Non-pigmented ciliary epithelial cell (primary cell): ENCODE results near the gene TAMM41.
"Not testable (repeated sequence)": the region's sequence is repeated elsewhere in the genome, so short reads cannot be mapped to it uniquely, and the experiment has no call there.

ENCODE experiments used
- DNase-seq: peaks from one replicate; pipeline ENCODE4 v3.0.0-alpha.2; 2010; ENCODE audit warnings: low read depth

The TAMM41 gene

GRCh38 chr3:11814663-11815062 lies 32.0 kb downstream of the TAMM41 start:
- DNase-seq, result no peak

DNA sequence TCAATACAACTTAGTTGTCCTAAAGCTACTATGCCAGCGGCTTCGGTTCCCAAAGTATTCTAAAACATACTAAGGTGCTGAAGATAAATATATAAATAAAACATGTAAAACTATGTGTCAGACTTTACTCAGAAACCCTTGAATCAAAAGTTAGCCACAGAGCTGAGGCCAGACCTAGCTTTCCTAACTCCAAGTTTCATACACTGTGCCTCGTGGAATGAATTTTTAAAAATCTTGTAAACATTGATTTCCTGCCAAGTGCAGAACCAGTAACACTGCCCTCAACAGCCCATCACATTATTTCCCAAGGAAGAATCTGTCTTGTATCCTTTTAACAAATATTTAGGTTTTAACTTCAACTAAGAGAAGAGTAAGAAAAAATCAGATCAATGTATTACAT lies 36.4 kb downstream of the TAMM41 start:
- DNase-seq, result no peak

DNA sequence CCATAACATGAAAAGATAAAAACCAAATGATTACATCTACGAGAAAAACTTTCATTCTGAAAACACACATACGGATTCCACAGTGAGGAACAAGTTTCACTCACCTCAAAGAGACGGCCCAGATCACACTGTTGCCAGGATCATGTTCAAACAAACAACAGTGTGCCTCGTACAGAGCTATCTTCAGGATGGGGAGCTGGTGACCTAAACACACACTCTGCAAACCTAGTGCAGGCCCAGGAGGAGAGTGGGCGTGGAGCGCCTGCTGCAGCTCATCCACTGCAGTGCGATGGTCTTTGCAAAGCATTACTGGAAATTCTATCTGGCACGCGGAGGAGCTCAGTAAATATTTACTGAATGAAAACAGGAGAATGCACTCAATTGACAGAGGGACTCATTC lies 38.5 kb downstream of the TAMM41 start:
- no peak for DNase-seq

GRCh38 chr3:11807686-11808085 lies 39.0 kb downstream of the TAMM41 start:
- no peak for DNase-seq

DNA sequence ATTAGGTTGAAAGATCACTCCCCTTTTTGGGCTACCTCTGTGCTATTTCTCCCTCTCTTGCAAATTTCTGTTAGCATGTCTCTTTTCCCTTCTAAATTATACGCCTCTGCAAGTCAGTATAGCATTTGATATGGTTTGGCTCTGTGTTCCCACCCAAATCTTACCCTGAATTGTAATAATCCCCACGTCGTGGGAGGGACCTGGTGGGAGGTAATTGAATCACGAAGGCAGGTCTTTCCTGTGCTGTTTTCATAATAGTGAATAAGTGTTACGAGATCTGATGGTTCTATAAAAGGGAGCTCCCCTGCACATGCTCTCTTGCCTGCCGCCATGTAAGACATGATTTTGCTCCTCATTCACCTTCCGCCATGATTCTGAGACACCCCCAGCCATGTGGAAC lies 41.0 kb downstream of the TAMM41 start:
- no peak for DNase-seq

DNA sequence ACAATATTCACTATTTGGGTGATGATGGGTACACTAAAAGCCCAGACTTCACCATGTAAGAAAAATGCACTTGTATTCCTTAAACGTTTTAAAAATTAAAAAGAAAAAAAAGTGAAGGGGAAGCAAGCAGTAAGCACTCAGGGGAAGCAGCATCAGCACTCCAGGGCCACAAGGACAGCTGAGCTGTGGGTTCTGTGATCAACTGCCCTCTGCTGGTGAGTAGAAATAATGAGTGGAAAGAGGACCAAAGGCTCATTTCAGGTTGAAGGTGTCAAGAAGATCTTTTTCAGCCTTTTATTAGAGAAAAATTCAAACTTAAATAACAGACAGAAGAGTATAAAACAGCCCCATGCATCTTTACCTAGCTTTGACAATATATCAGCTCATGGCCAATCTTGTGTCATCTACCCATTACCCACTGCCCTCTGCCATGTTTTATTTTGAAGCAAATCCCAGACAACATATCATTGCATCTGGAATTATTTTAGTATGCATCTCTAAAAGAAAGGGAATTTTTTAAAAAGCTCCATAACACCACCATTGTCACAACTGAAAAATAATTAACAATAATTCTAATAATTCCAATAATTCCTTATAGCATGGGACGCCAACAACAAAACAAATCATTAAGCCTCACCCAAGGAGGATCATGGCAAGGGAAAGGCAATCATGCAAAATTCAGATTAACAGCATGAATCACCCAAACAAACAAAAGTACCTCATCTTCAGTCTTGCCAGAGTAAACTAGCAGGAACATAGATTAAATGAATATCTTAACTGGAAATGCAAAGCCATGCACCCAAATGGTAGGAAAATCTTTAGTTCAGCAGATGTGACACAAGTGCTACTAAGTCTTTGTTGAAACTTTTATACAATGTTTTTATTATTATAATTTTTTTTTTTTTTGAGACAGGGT lies 42.5 kb downstream of the TAMM41 start:
- DNase-seq, result no peak

GRCh38 chr3:11799791-11800190 lies 46.9 kb downstream of the TAMM41 start:
- no peak for DNase-seq

DNA sequence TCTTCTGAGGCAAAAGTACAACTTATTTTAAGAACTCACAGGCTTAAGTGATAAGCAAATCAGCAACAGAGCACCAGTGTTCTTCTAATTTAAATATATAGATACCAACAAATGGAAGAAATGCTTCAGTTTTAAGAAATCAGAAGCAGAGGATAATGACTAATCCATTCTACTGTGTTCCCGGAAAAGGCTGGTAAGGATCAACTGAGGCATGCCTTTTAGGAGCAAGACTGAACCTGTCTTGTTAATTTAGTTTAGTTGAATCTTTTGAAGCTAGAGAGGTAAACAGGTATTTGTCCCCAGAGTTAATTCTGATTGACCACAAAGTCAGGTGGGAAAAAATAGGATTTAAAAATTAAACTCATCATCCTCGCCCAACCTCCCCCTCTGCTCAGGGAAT lies 51.8 kb downstream of the TAMM41 start:
- no peak for DNase-seq

DNA sequence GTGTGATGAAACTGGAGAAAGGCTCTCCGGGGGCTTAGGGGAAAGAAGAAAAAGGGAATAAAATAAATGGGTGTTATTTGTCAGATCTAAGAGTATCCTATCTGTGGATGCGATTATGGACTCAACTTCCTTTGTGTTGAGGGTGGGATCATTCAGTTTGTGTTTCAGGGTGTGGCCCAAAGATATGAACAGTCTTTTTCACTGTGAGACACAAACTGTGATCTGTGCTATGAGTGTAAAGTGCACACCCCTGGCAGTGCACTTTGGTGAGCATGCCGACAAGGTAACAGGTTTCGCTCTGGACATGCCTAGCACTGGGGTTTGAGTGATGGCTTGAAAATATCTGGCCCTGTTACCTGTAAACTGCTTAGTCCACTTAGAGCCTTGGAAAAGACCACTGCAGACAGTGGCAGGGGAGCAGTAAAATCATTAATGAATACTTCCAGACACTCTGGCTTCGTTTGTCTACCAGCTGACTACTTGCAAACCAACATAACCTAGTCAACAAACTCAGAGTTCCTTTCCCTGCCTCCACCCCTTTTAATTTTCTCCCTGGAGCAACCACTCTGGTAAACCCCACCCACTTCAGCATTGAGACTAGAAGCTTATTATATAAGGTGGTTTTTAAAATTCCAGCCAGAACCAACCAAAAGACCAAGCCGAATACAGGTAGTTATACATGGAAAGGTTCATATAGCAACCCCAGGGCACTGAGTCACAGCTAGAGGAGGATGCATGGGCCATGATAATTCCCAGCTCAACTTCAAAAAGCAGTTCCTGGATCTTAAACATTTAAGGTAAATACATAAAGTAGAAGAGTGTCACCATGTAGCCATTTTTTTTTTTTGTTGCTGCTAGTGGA lies 55.1 kb downstream of the TAMM41 start:
- no peak for DNase-seq

GRCh38 chr3:11789412-11789811 lies 57.3 kb downstream of the TAMM41 start:
- DNase-seq, result no peak

DNA sequence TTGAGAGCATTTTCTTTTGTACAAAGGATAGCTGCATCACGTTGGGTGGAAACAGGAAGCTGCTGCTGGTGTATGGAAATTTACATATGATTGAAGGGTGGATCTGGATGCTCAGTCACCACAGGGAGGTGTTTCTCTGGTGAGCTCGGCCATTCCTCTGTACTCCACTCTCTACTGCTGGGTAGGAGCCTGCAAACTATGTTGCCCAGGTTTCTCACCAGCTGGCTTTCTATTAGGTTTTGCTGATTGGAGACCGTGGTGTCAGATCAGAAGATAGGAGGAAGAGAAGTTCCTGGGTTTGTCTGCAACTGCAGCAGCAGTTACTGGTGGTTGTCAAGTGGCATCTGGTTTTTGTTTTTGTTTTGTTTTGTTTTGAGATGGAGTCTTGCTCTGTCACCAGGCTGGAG lies 61.7 kb downstream of the TAMM41 start:
- no peak for DNase-seq

DNA sequence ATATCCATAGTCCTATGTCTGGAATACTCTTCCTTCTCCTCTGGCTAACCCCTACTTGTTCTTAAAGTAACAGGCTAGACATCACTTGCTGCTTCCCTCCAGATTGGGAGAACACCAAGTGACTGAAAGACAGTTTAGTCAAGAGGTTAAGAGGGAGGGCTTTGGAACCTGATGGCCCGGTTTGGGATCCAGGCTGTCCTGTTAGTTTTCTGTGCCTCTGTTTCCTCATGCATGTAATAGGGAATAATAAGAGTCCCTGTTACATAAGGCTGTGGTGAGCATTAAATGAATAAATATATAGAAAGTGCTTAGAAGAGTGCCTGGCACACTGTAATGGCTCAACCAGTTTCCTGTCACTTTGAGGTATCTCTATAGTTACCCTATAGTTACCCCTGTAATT lies 66.3 kb downstream of the TAMM41 start:
- DNase-seq, result no peak

DNA sequence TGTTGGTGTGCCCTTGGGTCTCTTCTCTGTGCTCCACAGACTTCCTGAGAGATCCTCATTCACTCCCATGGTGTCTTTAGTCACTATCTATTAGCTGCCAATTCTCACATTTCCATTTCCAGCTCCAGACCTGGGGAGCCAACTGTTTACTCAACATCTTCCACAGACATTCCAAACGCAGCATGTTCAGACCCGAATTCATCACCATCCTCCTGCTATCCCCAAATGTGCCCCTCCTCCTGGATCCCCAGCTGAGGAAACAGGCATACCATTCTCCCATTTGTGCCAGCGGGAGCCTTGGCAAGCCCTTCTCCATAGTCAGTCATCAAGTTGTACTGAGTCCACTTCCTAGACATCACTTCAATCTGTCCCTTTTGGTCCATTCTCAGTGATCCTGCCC lies 67.1 kb downstream of the TAMM41 start:
- DNase-seq, result no peak

GRCh38 chr3:11778248-11778647 lies 68.4 kb downstream of the TAMM41 start:
- DNase-seq, result no peak

DNA sequence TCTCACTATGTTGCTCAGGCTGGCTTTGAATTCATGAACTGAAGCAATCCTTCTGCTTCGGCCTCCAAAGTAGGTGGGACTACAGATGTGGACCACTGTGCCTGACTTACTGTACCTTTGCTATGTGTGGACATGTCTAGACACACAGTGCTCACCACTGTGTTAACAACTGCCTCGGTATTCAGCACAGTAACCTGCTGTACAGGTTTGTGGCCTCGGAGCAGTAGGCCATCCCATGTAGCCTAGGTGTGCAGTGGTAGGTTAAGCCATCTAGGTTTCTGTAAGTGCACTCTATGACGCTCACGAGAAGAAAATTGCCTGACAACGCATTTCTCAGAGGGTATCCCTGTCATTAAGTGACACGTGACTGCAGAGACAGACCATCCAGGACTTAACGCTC lies 70.3 kb downstream of the TAMM41 start:
- DNase-seq, result no peak

GRCh38 chr3:11775493-11775892 lies 71.2 kb downstream of the TAMM41 start:
- DNase-seq, result no peak

DNA sequence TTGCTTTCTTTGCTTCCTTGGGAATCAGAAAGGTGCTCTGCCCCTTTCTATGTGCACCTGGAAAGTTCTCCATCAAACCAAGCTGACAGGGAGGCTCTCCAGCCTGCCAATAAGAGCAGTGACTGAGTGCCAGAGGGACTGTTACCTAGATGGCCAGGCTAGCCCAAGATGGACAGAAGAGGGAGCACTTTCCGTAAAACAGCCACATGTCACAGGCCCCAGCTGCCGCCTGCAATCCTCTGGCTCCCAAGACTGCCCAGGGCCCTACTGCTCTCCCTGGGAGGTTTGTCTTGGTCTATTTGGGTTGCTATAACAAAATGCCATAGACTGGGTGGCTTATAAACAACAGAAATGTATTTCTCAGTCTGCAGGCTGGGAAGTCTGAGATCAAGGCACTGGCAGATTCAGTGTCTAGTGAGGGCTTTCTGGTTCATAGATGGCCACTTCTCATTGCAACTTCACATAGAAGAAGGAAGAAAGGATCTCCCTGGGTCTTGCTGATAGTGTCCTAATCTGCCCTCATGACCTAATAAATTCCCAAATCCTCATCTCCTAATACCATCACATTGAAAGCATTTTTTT lies 72.3 kb downstream of the TAMM41 start:
- no peak for DNase-seq

DNA sequence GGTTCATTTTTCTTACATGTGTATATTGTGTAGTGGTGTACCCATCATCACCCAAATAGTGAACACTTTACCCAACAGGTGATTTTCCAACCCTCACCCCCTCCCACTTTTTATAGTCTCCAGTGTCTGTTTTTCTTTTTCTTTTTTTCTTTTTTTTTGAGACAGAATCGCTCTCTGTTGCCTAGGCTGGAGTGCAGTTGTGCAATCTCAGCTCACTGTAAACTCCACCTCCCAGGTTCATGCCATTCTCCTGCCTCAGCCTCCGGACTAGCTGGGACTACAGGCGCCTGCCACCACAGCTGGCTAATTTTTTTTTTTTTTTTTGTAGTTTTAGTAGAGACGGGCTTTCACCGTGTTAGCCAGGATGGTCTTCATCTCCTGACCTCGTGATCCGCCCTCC lies 74.8 kb downstream of the TAMM41 start:
- DNase-seq, result not testable (repeated sequence)

DNA sequence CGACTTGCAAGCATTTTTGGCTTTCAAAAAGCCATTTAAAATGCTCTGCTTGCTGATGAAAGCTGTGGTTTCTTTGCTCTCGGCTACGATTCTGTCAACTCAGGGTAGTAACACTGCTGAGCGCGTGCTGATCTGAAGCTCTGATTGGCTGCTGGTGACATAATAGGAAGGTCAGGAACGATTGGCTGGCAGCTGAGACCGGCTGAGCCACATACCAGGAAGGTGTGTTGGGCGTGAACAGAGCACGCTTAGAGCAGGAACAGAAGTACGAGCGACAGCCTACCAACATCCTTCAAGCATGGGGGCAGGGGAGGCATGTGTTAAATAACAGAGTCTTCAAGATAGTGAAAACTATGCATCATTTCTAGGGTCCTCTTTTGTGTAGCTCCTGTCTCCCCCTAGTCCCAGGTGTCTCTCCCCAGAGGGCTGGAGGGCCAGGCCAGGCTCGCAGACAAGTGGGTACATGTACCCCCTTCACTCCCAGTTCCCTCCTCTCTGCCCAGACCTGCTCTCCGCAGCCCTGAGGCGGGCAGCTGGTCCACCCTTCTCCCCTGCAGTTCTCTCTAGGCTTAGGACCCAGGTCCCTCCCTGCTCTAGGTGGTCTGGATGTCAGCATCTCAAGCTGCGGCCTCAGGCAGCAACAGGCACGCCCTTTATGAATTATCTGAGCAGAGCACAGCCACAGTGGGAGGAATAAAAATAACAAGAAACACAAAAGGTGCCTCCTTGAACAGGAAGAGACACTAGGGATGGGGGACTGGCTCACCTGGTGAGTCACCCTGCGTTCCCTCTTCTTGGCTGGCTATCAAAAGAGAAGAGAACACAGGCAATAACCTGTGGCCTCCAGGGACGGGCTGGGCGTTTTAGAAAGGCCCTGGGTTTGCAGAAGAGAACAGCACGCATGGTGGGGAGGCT lies 76.0 kb downstream of the TAMM41 start:
- peak; percentile 74 for DNase-seq

GRCh38 chr3:11769704-11770476 lies 76.8 kb downstream of the TAMM41 start:
- DNase-seq, result no peak

GRCh38 chr3:11768604-11769003 lies 78.1 kb downstream of the TAMM41 start:
- DNase-seq, result no peak
